Measurements from ENCODE around the gene DUSP7. TPM values are rescaled to one million over a fixed set of nuclear protein-coding genes. Genes with fewer than 3 reads are reported as not detected.

The DUSP7 gene
- total and polyA plus RNA-seq, 9 of the 15 experiments (the other 6 are each of a cell fraction or from before 2014, with no cell fraction given), result 0.45 to 15.8 (median 8.2) TPM

DNA sequence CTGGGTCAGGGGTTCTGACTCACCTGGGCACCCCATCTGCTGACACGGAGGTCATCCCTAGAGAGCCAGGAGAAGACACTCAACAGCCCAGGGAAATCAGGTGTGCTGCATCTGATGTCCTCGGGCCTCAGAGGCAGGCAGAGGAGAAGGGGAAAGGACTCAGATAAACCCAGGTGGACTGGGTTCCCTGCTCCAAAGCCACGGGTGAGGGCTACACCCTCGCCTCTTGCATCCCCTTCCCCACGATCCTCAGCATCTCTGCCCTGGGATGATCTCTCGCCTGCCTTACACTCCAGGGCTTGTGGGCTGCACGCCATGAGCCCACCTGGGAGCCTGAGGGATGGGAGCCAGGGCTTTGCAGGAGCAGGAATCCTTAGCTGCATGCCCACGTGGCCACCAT, 8.2 kb upstream of the DUSP7 start (continued):
- TF ChIP-seq, protein P1, sequence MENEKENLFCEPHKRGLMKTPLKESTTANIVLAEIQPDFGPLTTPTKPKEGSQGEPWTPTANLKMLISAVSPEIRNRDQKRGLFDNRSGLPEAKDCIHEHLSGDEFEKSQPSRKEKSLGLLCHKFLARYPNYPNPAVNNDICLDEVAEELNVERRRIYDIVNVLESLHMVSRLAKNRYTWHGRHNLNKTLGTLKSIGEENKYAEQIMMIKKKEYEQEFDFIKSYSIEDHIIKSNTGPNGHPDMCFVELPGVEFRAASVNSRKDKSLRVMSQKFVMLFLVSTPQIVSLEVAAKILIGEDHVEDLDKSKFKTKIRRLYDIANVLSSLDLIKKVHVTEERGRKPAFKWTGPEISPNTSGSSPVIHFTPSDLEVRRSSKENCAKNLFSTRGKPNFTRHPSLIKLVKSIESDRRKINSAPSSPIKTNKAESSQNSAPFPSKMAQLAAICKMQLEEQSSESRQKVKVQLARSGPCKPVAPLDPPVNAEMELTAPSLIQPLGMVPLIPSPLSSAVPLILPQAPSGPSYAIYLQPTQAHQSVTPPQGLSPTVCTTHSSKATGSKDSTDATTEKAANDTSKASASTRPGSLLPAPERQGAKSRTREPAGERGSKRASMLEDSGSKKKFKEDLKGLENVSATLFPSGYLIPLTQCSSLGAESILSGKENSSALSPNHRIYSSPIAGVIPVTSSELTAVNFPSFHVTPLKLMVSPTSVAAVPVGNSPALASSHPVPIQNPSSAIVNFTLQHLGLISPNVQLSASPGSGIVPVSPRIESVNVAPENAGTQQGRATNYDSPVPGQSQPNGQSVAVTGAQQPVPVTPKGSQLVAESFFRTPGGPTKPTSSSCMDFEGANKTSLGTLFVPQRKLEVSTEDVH (IDR thresholded peaks at IDR 0.05; ENCODE audit: low read depth, partially characterized antibody), result no peak
- no peak for TF ChIP-seq ILK (tag; IDR thresholded peaks at IDR 0.05; ENCODE audit: borderline replicate concordance, low read depth)
- no peak for TF ChIP-seq SLC30A9 (CRISPR knock-in tag; IDR thresholded peaks at IDR 0.05)
- no peak for TF ChIP-seq ZNF12 (CRISPR knock-in tag; IDR thresholded peaks at IDR 0.05)
- TF ChIP-seq NFIC (IDR thresholded peaks at IDR 0.05), result no peak

DNA sequence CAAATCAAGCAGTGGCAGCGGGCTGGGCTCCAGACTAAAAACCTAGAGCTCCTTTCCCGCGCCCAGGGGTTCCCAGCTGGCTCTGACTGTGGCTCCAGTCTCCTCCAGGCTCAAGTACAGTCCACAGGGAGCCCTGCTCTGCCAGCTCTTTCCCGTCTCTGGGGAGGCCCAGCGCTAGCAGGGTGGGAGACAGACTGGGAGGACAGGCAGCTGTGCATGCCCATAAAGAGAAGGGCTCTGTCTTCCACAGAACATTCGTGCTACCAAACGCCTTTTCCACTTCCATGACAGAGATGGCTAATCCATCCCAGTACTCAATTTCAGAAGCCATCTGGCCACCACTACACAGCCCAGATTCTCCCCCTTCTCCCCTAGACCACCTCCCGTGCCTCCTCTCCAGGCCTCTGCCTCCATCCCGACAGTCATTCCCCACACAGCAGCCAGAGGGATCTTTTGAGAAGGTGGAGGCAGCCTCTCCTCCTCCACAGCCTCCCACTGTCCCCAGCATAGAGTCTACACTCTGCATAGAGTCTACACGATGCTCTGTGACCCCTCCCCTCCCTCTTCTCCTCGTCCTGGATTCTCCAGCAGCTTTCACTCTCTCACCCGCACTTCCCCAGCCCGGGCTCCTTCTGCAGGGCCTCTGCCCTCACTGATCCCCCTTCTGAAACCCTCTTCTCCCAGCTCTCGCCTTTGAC, 6.8 kb upstream of the DUSP7 start:
- TF ChIP-seq TGIF2 (CRISPR knock-in tag; IDR thresholded peaks at IDR 0.05) (no peak), ADNP (tag; IDR thresholded peaks at IDR 0.05) (no peak), RB1 (IDR thresholded peaks at IDR 0.05; ENCODE audit: low read depth) (no peak), MYBL2 (IDR thresholded peaks at IDR 0.05; ENCODE audit: low read depth) (no peak), MYBL2 (CRISPR knock-in tag; IDR thresholded peaks at IDR 0.05; ENCODE audit: borderline replicate concordance) (no peak), YBX1 (IDR thresholded peaks at IDR 0.05) (no peak), HCFC1 (IDR thresholded peaks at IDR 0.05; ENCODE audit: low read depth, low read length) (no peak), ZFP30 (CRISPR knock-in tag; IDR thresholded peaks at IDR 0.05; ENCODE audit: borderline replicate concordance) (no peak)

More for the DNA sequence above, 6.8 kb upstream of the DUSP7 start:
- Histone ChIP-seq H3K27ac (ENCODE audit: extremely low read depth, low read depth, low read length) (no peak overlapping the region), H3K4me2 (ENCODE audit: insufficient read depth, low read length) (no peak overlapping the region), H3K9ac (ENCODE audit: insufficient read depth in 1 of 2, low read depth in 2 of 2, low read length in 2 of 2) (no peak overlapping the region; a peak in 2 of 4 replicates), H3K9me1 (ENCODE audit: control insufficient read depth, insufficient read depth, low read length) (no peaks in the 10 kb centered on the region), H3K9me3 (replicated peaks; ENCODE audit: control insufficient read depth, insufficient read depth, low read depth, low read length) (no peaks in the 10 kb centered on the region), H4K20me1 (replicated peaks; ENCODE audit: control insufficient read depth, insufficient read depth, low read length) (no peaks in the 10 kb centered on the region), H3K4me1 (replicated peaks in 1 of 2; ENCODE audit: control insufficient read depth in 2 of 2, insufficient read depth in 2 of 2, low read length in 2 of 2) (peaks cover 0 to 9% of the 10 kb centered on the region in 2 experiments; a peak in 2 of 5 replicates), H3K27me3 (ENCODE audit: control insufficient read depth in 2 of 2, insufficient read depth in 2 of 2, low read length in 2 of 2) (no peaks in the 10 kb centered on the region), H3K36me3 (ENCODE audit: control insufficient read depth, insufficient read depth, low read length) (no peaks in the 10 kb centered on the region), H3K4me3 (no peak overlapping the region), H3K79me2 (ENCODE audit: control insufficient read depth, insufficient read depth, low read length) (no peaks in the 10 kb centered on the region), H2AFZ (ENCODE audit: low read depth, low read length) (no peak overlapping the region)
- in situ Hi-C loops (cut with MboI) (no loop called here), intact Hi-C loops (cut with micrococcal nuclease) (no loop called here)
- no peak for FAIRE-seq
- ChIA-PET CTCF (ENCODE audit: low intra/inter-chr PET ratio) (no interaction called here), POLR2A (interaction anchor here (0.6 kb wide), 1 partner anchor 10 kb away, joined by 3 read pairs; no protein-coding TSS in a partner anchor)
- WGBS (ENCODE audit: insufficient coverage, low coverage, missing lambda C conversion rate), result 19% methylated on average over 10 of the region's 14 CpGs
- no TSS peak for BruUV-seq (replicated peaks)
- DNase-seq (ENCODE audit: extremely low read depth in 1 of 4, low spot score in 3 of 4), result no peak
- no peak for ATAC-seq
